T1000 (cell line): ENCODE measurements around the gene CSH1.
"Not testable (repeated sequence)": the region's sequence is repeated elsewhere in the genome, so short reads cannot be mapped to it uniquely, and the experiment has no call there.

Source experiments
- DNase-seq: peaks from one replicate; lab custom pipeline; 2025; ENCODE audit warnings: mixed read lengths; lab: John Stamatoyannopoulos, UW

CSH1 gene

DNA sequence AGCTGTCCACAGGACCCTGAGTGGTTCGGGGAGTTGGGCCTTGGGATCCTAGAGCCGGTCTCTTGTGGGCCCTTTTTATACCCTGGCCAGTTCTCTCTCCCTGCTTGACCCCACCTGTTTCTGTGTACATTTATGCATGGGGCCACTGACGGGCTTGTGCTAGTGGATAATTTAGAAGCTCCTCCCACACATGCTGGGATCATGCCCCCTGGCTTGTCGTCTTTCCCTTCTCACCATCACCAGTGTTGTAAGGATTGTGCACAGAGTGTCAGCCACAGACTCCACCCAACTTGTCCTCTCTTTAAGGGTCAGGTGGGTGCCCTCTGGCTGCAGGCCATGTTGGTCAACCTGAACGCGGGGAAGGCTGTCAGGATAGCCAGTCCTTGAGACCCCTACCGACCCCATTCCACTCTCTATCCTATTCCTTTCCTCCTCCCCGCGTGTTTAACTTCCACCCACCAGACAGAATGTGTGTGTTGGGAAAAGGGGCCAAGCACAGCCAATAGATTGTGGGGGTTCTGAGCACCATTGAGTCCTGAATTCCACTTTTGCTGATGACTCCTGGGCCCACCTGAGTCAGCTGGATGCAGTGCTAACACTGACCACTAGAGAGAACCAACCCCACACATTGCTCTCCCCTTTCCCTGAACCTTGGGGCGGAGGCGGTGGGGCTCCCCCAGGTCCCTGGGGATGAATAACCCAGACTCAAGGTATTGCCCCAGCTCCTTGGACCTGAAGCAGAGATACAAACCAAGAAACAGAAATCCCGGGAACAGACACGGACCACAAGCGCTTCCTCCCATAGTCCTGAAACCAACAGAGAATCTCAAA is at the start of gene CSH1:
Gene CSH1, minus strand, starts transcription at position 51 of the 831 bp plus-strand sequence. CDS start 63 bp downstream, outside the sequence.
- not testable (repeated sequence) for DNase-seq

GRCh38 chr17:63945784-63946439 is 49.5 kb upstream of the CSH1 start:
- no peak for DNase-seq

DNA sequence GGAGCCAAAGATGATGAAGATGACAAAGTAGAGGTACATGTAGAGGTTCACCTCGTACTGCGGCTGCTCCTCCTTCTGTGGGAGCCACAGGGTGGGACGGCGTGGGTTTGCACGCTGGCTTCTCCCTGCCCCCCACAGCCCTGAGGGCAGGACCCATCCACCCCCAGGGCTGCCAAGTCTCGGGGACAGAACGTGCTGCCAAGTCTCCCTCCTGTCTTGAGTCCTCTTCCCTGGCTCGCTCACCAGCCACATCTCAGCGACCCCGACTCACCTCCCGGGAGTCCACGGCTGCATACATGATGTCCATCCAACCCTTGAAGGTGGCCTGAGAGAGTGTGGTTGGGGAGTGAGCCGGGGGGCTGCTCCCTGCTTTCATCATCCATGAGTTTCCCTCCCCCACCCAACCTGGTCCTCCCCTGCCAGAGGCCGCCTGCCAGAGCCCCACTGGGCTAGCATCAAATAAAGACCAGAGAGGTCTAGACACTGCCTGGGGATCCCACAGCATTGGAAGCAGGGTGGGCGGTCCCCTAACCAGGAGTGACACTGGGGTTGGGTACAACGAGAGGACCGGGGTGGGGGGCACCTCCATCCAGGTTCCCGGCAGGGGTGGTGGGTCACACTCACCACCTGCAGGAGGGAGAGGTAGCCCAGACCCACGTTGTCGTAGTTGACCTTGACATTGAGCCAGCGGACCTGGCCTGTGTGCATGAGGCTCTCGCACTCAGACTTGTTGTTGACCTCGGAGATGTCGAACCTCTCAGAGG is 48.5 kb upstream of the CSH1 start:
- DNase-seq = no peak

- no peak for DNase-seq
These were observed 47.4 kb upstream of the CSH1 start for GRCh38 chr17:63943745-63944144.

DNA sequence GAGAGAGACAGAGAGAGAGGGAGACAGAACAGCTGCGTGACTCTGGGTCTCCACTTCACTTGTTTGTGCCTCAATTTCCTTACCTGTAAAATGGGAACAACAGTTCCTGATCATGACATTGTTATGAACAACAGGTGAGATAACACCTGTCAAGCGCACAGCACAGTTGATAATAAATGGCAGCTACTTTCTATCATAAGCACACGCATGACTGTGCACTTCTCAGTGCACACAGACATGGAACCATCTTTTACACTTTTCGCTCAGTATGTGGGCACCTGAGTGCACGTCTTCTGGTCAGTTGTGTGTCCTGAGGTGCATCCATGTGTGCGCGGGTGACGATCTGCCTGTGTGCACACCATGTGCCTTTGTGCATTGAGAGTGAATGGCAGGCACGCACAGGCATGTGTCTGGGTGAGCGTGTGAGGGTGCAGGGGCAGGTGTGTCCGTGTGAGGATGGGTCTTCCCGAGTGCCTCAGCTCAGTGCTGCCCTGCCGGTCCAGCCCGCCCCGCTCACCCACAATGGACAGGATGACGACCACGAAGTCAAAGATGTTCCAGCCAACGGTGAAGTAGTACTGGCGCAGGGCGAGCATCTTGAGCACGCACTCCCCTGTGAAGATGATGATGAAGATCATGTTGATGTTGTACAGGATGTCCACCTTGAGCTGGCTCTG is 46.1 kb upstream of the CSH1 start:
- DNase-seq = no peak

GRCh38 chr17:63941751-63942150 is 45.4 kb upstream of the CSH1 start:
- no peak for DNase-seq

GRCh38 chr17:63941162-63941561 is 44.8 kb upstream of the CSH1 start:
- DNase-seq = no peak

DNA sequence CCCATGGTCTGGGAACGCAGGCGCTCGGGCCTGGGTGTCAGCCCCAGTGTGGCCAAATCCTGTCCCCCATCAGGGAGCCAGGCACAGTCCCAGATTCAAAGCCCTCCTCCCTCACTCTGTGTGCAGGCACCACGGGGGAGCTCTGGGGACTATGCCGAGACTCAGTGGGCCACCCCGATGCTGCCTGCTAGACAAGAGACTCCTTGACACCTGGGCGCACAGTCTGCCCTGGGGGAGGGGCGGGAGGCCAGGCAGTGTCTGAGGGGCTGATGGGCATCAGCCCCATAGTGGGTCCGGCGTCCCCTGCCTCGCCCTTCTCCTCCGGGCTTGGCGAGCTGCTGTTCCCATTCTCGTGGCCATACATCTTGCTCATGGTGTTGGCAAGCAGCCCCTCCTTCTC is 44.2 kb upstream of the CSH1 start:
- no peak for DNase-seq

DNA sequence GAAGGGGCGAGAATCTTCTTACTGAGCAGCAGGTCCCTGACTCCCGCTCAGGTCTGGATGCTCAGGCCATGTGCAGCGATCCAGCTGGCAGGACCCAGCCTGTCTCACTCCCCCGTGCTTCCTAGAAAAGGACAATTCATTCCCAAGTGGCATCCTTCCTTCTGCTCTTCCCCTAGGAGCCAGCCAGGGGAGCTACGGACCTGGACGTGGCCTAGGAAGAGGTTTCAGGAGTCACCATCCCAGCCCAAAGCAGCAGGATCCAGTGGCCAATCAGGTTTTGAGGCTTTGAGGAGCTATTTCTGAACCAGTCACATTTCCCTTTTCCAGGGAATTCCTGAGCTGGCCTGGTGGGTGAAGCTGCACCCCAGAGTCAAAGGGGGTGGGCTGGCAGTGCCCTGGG is 43.5 kb upstream of the CSH1 start:
- no peak for DNase-seq

DNA sequence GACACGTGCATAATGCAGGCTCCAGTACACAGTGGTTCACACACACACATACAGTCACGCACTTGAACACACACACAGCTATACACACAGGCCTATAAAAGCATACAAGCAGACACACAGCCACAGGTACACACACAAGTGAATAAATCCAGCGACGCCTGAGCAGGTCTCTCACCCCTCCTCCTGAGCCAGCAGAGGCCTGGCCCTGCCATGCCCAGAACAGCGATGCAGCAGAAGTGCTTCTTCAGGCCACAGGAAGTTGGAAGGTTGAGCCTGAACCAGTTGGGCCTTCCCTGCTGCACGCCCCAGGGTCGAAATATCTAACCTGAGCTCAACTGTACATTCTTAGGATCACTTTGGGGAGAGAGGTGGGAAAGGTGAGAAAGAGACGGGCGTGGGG is 43.0 kb upstream of the CSH1 start:
- DNase-seq = no peak

- DNase-seq = no peak
These were observed 41.5 kb upstream of the CSH1 start for GRCh38 chr17:63937920-63938319.

- DNase-seq = no peak
These were observed 40.9 kb upstream of the CSH1 start for GRCh38 chr17:63937319-63937718.

DNA sequence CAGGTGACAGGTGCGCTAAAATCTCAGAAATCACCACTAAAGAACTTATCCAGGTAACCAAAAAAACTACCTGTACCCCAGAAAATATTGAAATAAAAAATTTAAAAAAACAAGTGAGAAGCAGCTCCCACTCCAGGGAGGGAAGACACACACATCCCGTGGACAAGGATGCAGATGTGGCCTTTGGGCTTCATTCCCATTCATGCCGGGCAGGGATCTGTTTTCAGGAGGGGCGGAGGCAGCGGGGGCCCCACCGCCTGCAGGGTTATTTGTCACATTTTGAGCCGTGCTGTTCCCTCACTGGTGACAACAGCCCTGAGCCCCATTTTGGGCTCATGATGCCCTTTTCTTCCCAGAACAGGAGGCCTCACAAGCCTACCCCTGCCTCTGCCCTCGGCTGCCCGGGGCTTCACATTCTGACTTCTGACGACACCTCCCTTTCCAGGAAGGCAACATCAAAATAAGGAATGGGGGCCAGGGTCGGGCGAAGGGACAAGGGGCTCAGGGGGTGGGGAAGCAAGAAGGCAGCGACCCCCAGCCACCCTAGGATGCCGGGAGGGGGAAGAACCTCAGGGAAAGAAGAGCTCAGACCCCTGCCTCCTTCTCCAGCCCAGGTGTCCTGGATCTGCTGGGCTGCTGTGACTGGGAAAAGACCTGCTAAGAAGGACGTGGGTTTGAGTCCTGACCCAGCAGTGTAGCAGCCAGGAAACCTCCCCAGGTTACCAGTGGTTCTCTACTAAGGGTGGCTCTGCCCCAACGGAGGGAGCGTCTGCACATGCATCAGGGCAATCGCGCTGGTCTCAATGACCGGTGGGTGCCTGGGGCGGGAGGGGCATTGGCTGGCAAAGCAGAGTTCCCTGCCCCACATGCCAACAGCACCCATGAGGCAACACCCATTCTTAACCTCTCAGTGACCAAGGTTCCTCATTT is 38.1 kb upstream of the CSH1 start:
- no peak for DNase-seq

- DNase-seq = no peak
These were observed 37.2 kb upstream of the CSH1 start for GRCh38 chr17:63933598-63933997.

GRCh38 chr17:63932721-63933120 is 36.3 kb upstream of the CSH1 start:
- DNase-seq = no peak

DNA sequence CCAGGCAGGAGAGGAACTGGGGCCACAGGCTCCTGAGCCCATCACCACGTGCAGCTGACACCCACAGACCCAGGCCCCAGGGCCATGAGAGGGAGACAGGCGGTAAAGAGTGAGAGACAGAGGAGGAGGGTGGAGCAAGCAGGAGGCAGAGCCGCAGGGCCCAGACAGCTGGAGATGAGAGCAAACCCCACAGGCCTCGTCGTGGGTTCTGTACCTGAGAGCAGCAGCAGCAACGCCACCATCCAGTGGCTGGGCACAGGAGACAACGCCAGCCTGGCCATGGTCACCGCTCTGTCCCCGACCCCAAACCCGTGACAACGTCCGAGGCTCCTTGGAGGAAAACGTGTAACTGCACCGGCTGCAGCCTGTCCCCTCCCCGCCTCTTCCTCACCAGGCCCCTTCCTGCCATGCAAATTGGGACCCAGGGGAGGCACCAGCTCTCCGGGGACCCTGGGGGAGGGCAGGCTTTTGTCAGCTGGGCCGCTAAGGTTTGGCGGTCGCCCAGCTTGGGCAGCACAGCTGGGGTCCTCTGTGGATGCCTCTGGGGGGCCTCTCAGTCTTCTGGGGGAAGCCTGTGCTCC is 35.7 kb upstream of the CSH1 start, which contains the start of gene CD79B:
Gene CD79B, minus strand, starts transcription at position 351 of the 581 bp plus-strand sequence. Its CDS starts 70 bp downstream, at position 281.
- DNase-seq = no peak

DNA sequence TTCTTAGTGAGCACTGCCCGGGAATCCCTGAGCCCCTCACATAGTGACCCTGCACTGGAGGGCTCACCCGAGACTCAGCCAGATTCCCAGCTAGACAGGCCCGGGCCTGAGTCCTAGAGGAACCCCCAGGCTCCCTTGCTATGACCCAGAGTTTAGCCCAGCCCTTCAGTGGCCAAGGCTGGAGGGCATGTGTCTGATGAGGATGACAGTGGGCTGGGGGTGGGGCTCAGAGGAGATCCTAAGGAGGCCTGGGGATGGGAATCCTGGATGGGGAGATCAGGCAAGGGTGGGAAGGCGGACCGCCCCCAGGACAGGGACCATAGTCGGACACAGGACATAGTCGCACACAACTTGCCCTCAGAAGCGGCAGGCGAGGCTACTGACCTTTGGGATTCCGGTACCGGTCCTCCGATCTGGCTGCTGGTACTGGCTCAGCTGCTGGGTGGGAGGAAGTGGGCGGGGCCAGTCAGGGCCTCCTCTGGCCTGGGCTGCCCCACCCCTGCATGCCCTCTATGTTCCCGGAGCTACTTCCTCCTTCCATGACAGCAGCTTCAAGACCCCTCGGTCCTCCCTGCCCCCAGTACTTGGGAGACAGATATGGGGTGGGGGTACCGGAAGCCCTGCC is 34.7 kb upstream of the CSH1 start:
- no peak for DNase-seq

DNA sequence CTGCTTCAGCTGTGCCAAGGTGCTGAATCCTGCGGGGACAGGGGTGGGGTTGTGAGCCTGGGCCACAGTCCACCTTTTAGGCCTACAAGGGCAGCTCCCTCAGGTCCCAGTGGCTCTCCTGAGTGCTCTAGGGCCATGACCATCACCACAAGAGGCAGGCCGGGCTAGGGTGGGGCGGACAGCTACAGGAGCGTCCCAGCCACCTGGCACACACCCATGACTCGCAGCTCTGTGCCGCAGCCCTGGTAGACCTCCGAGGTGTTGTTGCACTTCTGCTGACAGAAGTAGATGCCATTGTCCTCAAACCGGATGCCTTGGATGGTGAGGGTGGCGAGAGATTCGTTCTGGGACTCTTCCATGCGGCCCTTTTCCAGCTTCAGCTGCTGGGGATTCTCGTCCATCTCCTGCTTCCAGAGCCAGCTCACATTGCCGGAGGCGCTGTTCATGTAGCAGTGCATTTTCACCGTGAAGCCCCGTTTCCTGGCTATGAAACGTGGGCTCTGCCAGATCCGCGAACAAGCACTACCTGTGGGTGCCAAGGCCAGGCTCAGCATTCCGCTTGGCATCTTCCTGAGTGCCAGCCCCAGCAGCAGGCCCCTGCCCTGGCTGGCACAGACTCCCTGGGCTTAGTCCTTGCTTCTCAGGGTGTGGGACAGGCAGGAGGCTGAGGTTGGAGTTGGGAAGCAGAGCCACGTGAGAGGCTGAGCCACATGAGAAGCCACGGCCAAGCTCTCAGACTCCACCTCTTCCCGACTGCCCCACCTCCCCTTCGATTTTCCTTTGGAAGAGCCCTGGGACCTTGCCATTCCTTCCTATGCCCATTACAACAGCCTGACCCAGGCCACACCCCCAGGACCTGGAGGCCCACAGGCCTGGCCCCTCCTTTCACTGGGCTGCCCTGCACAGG is 33.7 kb upstream of the CSH1 start:
- DNase-seq = no peak
